ENCODE measurements around the gene CYB5B.

Gene CYB5B, protein sequence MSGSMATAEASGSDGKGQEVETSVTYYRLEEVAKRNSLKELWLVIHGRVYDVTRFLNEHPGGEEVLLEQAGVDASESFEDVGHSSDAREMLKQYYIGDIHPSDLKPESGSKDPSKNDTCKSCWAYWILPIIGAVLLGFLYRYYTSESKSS

DNA sequence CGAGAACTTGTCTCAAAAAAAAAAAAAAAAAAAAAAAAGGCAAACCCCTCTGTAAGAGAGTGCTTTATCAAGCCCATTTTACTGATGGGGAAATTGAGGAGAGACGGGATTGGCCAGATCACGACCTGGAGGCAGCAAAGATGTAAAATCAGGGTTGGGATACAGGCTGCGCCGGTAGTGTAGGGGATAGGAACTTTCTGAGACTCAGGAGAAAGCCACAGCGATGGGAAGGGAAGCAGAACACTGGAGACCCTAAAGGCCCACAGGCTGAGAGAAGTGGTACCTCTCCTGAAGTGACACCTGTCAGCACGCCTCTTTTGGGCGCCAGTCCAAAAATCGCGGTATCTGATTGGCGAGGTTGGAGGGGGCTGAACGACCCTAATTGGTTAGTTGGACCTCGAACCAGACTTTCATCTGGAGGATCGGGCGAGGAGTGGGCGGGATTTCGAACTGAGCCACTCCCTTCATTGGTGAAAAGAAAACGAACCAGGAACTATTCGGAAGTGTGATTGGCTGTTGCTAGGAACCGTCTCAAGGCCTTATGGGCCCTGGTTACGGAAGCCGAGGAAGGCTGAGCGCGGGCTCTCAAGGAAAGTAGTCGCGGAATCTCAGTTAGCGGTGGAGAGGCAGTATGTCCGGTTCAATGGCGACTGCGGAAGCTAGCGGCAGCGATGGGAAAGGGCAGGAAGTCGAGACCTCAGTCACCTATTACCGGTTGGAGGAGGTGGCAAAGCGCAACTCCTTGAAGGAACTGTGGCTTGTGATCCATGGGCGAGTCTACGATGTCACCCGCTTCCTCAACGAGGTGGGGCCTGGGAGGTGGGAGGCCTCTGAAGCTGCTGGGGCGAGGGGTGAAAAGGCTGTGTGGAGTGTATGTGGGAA is at the start of gene CYB5B:
Gene CYB5B (plus strand): TSS at position 567 of the 882 bp plus-strand sequence. CDS start 65 bp downstream, at position 632.
- DNase-seq, result peak; percentile 90

- no peak for DNase-seq
Observed at GRCh38 chr16:69376393-69377059, 47.9 kb upstream of the CYB5B start.

DNA sequence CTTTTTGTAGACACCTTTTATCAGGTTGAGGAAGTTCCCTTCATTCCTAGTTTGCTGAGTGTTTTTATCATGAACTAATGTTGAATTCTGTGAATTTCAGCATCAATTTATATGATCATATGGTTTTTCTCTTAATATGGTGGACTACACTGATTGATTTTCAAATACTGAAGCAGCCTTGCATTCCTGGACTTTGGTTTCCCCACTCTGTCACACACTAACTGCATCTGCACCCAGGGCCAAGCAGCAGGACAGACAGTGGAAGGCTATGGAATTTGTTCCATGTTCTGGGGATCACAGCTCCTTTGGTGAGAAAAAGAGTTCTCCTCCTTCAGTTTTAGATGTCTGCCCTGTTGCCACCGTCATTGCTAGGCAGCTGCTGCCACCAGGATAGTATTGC is 46.4 kb upstream of the CYB5B start:
- no peak for DNase-seq

DNA sequence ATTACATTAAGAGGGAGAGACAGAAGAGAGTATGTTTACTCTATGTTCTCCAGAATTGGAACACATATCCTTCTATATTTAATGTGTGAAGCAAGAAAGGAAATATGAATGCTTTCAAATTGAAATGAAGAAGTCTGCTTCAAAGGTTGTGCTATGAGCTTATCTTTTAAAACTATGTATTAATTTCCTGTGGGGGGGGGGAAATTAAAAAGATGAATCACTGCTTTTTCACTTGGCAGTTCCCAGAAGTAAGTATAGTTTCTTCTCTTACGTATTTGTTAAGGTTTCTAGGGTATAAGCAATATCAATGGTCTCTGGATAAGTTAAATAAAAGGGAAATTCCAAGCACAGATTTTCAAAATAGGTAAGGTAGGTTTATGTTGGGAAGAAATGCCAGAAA is 45.7 kb upstream of the CYB5B start:
- no peak for DNase-seq

GRCh38 chr16:69381231-69381630 is 43.2 kb upstream of the CYB5B start:
- DNase-seq, result no peak

GRCh38 chr16:69382421-69382820 is 42.0 kb upstream of the CYB5B start:
- DNase-seq, result no peak

- DNase-seq, result no peak
Observed at GRCh38 chr16:69384974-69385373, 39.4 kb upstream of the CYB5B start.

- DNase-seq, result no peak
Observed at GRCh38 chr16:69386596-69386995, 37.8 kb upstream of the CYB5B start.

- DNase-seq, result no peak
Observed at GRCh38 chr16:69393898-69394849, 30.2 kb upstream of the CYB5B start.

- no peak for DNase-seq
Observed at GRCh38 chr16:69395859-69396186, 28.6 kb upstream of the CYB5B start.

- DNase-seq, result peak; percentile 94
Observed at GRCh38 chr16:69396187-69397061, 28.0 kb upstream of the CYB5B start.

GRCh38 chr16:69397821-69398521 is 26.4 kb upstream of the CYB5B start:
- no peak for DNase-seq

DNA sequence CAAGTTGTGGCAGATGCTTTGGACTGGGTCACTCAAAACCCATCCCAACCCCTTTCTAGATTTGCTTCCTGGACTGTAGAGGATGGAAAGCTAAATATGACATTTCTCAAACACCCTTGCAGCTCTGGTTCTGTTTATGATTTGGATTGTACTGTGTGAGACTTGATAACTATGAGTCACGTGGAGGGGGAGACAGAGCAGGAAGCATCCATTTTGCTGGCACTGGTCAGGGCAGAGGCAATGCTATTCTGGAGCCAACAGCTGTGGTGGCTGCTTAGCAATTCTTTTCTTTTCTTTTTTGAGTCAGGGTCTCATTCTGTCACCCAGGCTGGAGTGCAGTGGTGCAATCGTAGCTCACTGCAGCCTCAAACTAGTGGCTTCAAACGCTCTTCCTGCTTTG is 25.1 kb upstream of the CYB5B start:
- DNase-seq, result no peak

- no peak for DNase-seq
Observed at GRCh38 chr16:69402439-69402838, 22.0 kb upstream of the CYB5B start.

DNA sequence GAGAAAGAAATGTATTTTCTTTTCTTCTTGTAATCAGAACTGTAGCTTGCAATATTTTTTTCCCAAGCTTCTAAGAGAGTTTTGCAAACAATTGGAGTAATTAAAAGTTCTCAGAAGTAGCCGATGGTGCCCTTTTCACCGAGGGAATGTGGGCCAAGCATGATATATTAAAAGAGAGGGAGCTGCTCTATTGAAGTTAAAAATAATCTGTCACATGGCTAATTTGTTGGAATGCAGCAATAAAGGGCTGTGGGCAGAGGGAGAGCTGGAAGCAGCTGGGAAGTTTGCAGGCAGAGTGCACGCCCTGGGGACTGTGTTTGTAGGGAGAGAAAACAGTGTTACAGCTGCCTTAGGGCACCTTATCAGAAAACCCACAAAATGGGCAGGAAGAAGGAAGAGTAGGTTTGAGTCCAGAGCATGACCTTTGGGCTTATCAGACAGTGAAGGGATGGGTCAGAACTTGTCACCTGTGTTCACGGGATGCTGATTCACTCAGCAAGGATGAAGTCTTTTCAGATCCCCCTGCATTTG is 20.1 kb upstream of the CYB5B start:
- DNase-seq, result no peak

DNA sequence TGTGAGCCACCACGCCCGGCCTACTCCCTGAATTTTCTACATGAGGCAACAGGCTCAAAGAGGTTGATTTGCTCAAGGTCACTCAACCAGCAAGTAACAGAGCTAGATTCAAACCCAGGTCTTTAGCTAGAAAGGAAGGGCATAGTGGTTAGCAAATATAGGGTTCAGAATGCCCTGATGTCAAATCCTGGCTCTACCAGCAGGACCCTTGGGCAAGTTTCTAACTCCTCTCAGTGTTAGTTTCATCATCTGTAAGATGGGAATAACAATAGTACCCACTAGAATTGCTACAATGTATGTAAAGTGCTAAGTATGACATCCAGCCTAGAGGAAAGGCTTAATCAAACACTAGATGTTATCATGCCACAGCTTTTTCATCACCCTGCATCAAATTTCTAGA is 19.1 kb upstream of the CYB5B start:
- DNase-seq, result no peak

DNA sequence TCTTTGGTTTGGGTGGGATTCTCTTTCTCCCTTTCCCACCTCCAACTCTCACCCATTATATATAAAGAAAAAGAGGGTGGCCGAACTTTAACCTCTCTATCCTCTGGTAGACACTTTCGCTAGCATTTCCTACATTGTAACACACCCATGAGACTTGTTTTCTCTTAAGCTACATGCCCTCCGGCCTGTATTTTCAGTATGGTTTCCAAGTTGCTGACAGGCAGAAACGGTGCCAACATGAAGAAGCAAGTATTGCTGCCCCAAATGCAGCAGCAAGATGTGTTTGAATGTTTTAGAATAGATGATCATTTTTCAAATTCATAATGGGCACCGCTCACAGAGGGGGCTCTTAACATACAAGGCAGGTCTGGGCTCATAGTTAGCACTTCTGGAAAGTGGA is 18.7 kb upstream of the CYB5B start:
- no peak for DNase-seq

- DNase-seq, result no peak
Observed at GRCh38 chr16:69406780-69407331, 17.6 kb upstream of the CYB5B start.

DNA sequence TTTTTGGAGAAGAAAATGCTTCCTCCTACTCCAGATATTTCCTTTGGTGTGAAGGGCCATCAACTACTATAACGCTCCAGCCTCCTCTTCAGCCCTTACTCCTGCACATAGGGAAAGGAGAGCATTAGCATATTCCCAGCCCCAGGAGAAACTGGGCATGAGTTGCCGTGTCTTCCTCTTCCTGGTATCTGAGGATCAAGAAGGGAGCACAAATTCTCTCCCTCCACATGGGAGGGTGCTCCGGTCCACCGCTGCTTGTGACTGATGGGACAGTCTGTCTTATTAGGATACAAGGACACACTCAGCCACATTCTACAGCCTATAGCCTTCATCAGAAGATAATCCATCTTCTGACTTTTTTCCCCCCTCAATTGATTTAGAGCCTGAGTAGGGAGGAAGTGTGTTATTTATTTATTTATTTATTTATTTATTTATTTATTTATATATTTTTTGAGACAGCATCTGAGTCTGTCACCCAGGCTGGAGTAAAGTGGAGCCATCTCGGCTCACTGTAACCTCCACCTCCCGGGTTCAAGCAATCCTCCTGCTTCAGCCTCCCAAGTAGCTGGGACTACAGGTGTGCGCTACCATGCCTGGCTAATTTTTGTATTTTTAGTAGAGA is 16.6 kb upstream of the CYB5B start:
- no peak for DNase-seq

DNA sequence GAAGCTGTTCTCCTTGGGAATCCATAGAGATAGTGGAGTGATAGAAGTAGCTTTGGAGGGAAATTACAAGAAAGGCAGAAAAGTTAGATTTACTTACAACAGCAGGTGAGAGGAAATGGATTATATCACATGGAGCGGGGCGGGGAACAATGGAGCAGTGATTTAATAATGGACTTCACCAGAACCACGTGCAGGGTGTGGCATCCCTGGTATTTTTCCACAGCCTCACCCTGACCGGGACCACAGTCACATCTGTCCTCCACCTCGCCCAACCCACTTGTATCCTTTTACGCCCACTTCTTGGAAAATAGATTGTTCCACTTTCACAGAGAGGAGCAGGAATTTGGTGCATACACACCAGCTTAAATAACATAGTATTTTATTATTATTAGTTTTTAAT is 15.9 kb upstream of the CYB5B start:
- DNase-seq, result no peak
